IMR-90 (cell line): ENCODE data around the gene MRPL50. TPM values are rescaled to one million over a fixed set of nuclear protein-coding genes. Genes with fewer than 3 reads are reported as not detected.

Source experiments
- ATAC-seq: fragments of 200-7000 bp; cut with Tn5 transposase; 2 replicates; pipeline ENCODE4 v1.9.1; 2020; ENCODE audit warnings: low read depth, mild to moderate bottlenecking, moderate library complexity
- BruUV-seq: library from RNA; stranded (reverse); fragments of 400-500 nt; replicated peaks from 2 replicates; lab custom pipeline; 2021; lab: Mats Ljungman, UMichigan
- CTCF ChIA-PET: fragments of 300-600 bp; formaldehyde crosslinking; extraction: SDS; loops from one replicate; lab custom pipeline; 2021; ENCODE audit warnings: antibody characterized with exemption; lab: Yijun Ruan, JAX
- POLR2A ChIA-PET: fragments of 300-600 bp; sonication (Branson Sonifier 250); formaldehyde crosslinking; loops from one replicate; lab custom pipeline; 2022; ENCODE audit warnings: antibody characterized with exemption; ENCODE audit not compliant: unreplicated experiment; lab: Charles Lee
- DNase-seq: peaks from one replicate; pipeline ENCODE4 v3.0.0; 2013
- H2AFZ ChIP-seq: replicated peaks from 2 replicates; pipeline ENCODE3; 2013; ENCODE audit warnings: low read length, mild to moderate bottlenecking; ENCODE audit not compliant: poor library complexity
- H2AK5ac ChIP-seq: 2 replicates; pipeline ENCODE4 v1.6.1; 2013; ENCODE audit warnings: low read depth, low read length, inconsistent platforms
- H2AK9ac ChIP-seq: replicated peaks from 2 replicates; pipeline ENCODE3; 2013; ENCODE audit warnings: mild to moderate bottlenecking, low read depth, low read length, moderate library complexity; ENCODE audit not compliant: poor library complexity
- H2BK120ac ChIP-seq: 2 replicates; pipeline ENCODE4 v1.6.1; 2013; ENCODE audit warnings: low read depth, low read length, inconsistent platforms
- H2BK15ac ChIP-seq: 3 replicates; pipeline ENCODE4 v1.6.1; 2013; ENCODE audit warnings: low read depth, low read length, inconsistent platforms
- H2BK20ac ChIP-seq: 2 replicates; pipeline ENCODE4 v1.6.1; 2013; ENCODE audit warnings: low read depth, mild to moderate bottlenecking, inconsistent platforms, low read length, moderate library complexity
- H2BK5ac ChIP-seq: 2 replicates; pipeline ENCODE4 v1.6.1; 2013; ENCODE audit warnings: mild to moderate bottlenecking, low read depth, low read length, inconsistent platforms; ENCODE audit not compliant: poor library complexity, severe bottlenecking
- H3K14ac ChIP-seq: replicated peaks from 2 replicates; pipeline ENCODE4 v1.6.1; 2013; ENCODE audit warnings: low read depth, low read length, inconsistent platforms
- H3K18ac ChIP-seq: 2 replicates; pipeline ENCODE4 v1.6.1; 2013; ENCODE audit warnings: low read depth, low read length, control low read depth
- H3K23ac ChIP-seq: 2 replicates; pipeline ENCODE4 v1.6.1; 2013; ENCODE audit warnings: low read depth, low read length, inconsistent platforms
- H3K27ac ChIP-seq: 2 replicates; pipeline ENCODE4 v1.5.1; 2013; ENCODE audit warnings: mild to moderate bottlenecking, control low read depth, low read length; ENCODE audit not compliant: insufficient read depth
- H3K27me3 ChIP-seq: 2 replicates; pipeline ENCODE4 v1.6.1; 2013; ENCODE audit warnings: low read length; ENCODE audit not compliant: control insufficient read depth, insufficient read depth
- H3K36me3 ChIP-seq: 2 replicates; pipeline ENCODE4 v1.6.1; 2013; ENCODE audit warnings: low read length, mixed read lengths; ENCODE audit not compliant: control insufficient read depth, insufficient read depth
- H3K4ac ChIP-seq: 2 replicates; pipeline ENCODE4 v1.6.1; 2013; ENCODE audit warnings: low read depth, low read length, inconsistent platforms
- H3K4me1 ChIP-seq: 2 replicates; pipeline ENCODE4 v1.6.1; 2013; ENCODE audit warnings: low read length, mixed read lengths; ENCODE audit not compliant: control insufficient read depth, insufficient read depth
- H3K4me2 ChIP-seq: 2 replicates; pipeline ENCODE4 v1.6.1; 2013; ENCODE audit warnings: low read depth, mild to moderate bottlenecking, control low read depth, low read length, moderate library complexity
- H3K4me3 ChIP-seq: 2 replicates; pipeline ENCODE4 v1.5.1; 2013; ENCODE audit warnings: low read depth, mild to moderate bottlenecking, control low read depth, low read length, moderate library complexity; ENCODE audit not compliant: insufficient read depth
- H3K56ac ChIP-seq: 2 replicates; pipeline ENCODE4 v1.6.1; 2013; ENCODE audit warnings: low read length, inconsistent platforms; ENCODE audit not compliant: insufficient read depth; ENCODE audit errors: extremely low read depth
- H3K79me1 ChIP-seq, 2 experiments: 2 replicates each; pipeline ENCODE4 v1.6.1; 2013; ENCODE audit warnings: low read length in 2 of 2, inconsistent platforms in 1 of 2, low read depth in 1 of 2
- H3K9ac ChIP-seq: 2 replicates; pipeline ENCODE4 v1.6.1; 2013; ENCODE audit warnings: low read depth, low read length, control low read depth
- H3K9me1 ChIP-seq: 2 replicates; pipeline ENCODE4 v1.6.1; 2013; ENCODE audit warnings: low read length, inconsistent platforms; ENCODE audit not compliant: insufficient read depth
- H3K9me3 ChIP-seq: 2 replicates; pipeline ENCODE4 v1.6.1; 2013; ENCODE audit warnings: low read length; ENCODE audit not compliant: control insufficient read depth, insufficient read depth
- H4K20me1 ChIP-seq: 2 replicates; pipeline ENCODE4 v1.6.1; 2013; ENCODE audit warnings: low read length, inconsistent platforms; ENCODE audit not compliant: insufficient read depth
- H4K5ac ChIP-seq: 2 replicates; pipeline ENCODE4 v1.6.1; 2013; ENCODE audit warnings: mild to moderate bottlenecking, low read depth, low read length, control low read depth
- H4K8ac ChIP-seq, 2 experiments: 2 replicates each; pipeline ENCODE4 v1.6.1; 2013; ENCODE audit warnings: low read depth in 2 of 2, low read length in 2 of 2, control low read depth in 1 of 2, inconsistent platforms in 1 of 2
- H4K91ac ChIP-seq: 2 replicates; pipeline ENCODE4 v1.6.1; 2013; ENCODE audit warnings: low read depth, low read length, inconsistent platforms; ENCODE audit not compliant: insufficient read depth
- BHLHE40 ChIP-seq: fragments of 150-350 bp; IDR thresholded peaks from 2 replicates; pipeline ENCODE4 v1.6.1; 2016; ENCODE audit warnings: mild to moderate bottlenecking, low read depth, low read length
- CEBPB ChIP-seq: IDR thresholded peaks from 2 replicates; pipeline ENCODE4 v1.6.1; 2012; ENCODE audit warnings: low read depth, low read length, improper control_type of control experiment
- CHD1 ChIP-seq: IDR thresholded peaks from 2 replicates; pipeline ENCODE4 v1.6.1; 2012; ENCODE audit warnings: low read depth, low read length, improper control_type of control experiment
- CTCF ChIP-seq: conservative IDR thresholded peaks from 2 replicates; pipeline ENCODE4 v1.5.1; 2012; ENCODE audit warnings: mild to moderate bottlenecking, low read depth, low read length, improper control_type of control experiment
- ELK1 ChIP-seq: fragments of 150-350 bp; IDR thresholded peaks from 2 replicates; pipeline ENCODE4 v1.6.1; 2016; ENCODE audit warnings: low read depth, mild to moderate bottlenecking, low read length, moderate library complexity, borderline replicate concordance
- FOS ChIP-seq: fragments of 150-350 bp; IDR thresholded peaks from 2 replicates; pipeline ENCODE4 v1.6.1; 2016; ENCODE audit warnings: low read depth, low read length
- MAFK ChIP-seq: IDR thresholded peaks from 2 replicates; pipeline ENCODE4 v1.6.1; 2012; ENCODE audit warnings: low read depth, low read length, improper control_type of control experiment
- MAZ ChIP-seq: IDR thresholded peaks from 2 replicates; pipeline ENCODE4 v1.6.1; 2012; ENCODE audit warnings: low read depth, mild to moderate bottlenecking, low read length, improper control_type of control experiment, moderate library complexity, borderline replicate concordance
- MXI1 ChIP-seq: IDR thresholded peaks from 2 replicates; pipeline ENCODE4 v1.6.1; 2012; ENCODE audit warnings: low read depth, mild to moderate bottlenecking, low read length, moderate library complexity, borderline replicate concordance
- NFE2L2 ChIP-seq: fragments of 150-350 bp; IDR thresholded peaks from 2 replicates; pipeline ENCODE4 v1.6.1; 2016; ENCODE audit warnings: low read depth, mild to moderate bottlenecking, low read length
- POLR2A ChIP-seq: IDR thresholded peaks from 2 replicates; pipeline ENCODE4 v1.6.1; 2012; ENCODE audit warnings: mild to moderate bottlenecking, low read depth, low read length
- RAD21 ChIP-seq: IDR thresholded peaks from 2 replicates; pipeline ENCODE4 v1.6.1; 2012; ENCODE audit warnings: low read length, improper control_type of control experiment
- RCOR1 ChIP-seq: IDR thresholded peaks from 2 replicates; pipeline ENCODE4 v1.6.1; 2012; ENCODE audit warnings: mild to moderate bottlenecking, low read length, improper control_type of control experiment; ENCODE audit not compliant: insufficient replicate concordance
- RFX5 ChIP-seq: IDR thresholded peaks from 2 replicates; pipeline ENCODE4 v1.8.0; 2012; ENCODE audit warnings: low read depth, mild to moderate bottlenecking, low read length, moderate library complexity
- SMC3 ChIP-seq: fragments of 150-350 bp; IDR thresholded peaks from 2 replicates; pipeline ENCODE4 v1.6.1; 2016; ENCODE audit warnings: low read depth, mild to moderate bottlenecking, antibody characterized with exemption, low read length, moderate library complexity
- USF2 ChIP-seq: fragments of 150-350 bp; IDR thresholded peaks from 2 replicates; pipeline ENCODE4 v1.6.1; 2017; ENCODE audit warnings: mild to moderate bottlenecking, antibody characterized with exemption, low read length, low read depth
- WGBS, 2 experiments: methylation state at CpG; one replicate each; pipeline versions ENCODE4 v1.1.5 to v1.1.7; 2013; ENCODE audit warnings: missing lambda C conversion rate in 2 of 2; ENCODE audit not compliant: insufficient read length in 1 of 2; ENCODE audit errors: extremely low coverage in 2 of 2; 5-methylcytosine and 5-hydroxymethylcytosine counted together
- dilution Hi-C: fragments of 300-500 bp; cut with HindIII; formaldehyde crosslinking; loops from one replicate; pipeline ENCODE4 v1.14.3; 2018; ENCODE audit warnings: low sequenced_read_pairs; ENCODE audit not compliant: unreplicated experiment
- in situ Hi-C: fragments of 300-500 bp; cut with MboI; formaldehyde crosslinking; loops from 3 replicates; pipeline ENCODE4 v1.14.3; 2019; ENCODE audit warnings: low sequenced_read_pairs, inconsistent platforms, mixed read lengths
- intact Hi-C: fragments of 100-400 bp; cut with micrococcal nuclease; formaldehyde crosslinking; loops from 2 replicates; pipeline ENCODE4 v1.10.0; 2022
- polyA plus RNA-seq, 3 experiments: library from polyadenylated mRNA; depleted of rRNA; stranded (reverse); fragments of >200 nt; gene quantifications; 2 replicates each; pipeline ENCODE4 v1.2.3, GENCODE V29; 2012; ENCODE audit warnings: low replicate concordance in 1 of 3
- total RNA-seq: library from RNA; depleted of rRNA; stranded (reverse); fragments of >200 nt; gene quantifications from 2 replicates; pipeline ENCODE4 v1.2.3, GENCODE V29; 2012

MRPL50 gene
- total and polyA plus RNA-seq, 2 of the 4 experiments (the other 2 are of a cell fraction): 7.5 to 8.6 TPM

- TF ChIP-seq RFX5: no peak
- TF ChIP-seq MAFK: no peak
- no peak for TF ChIP-seq NFE2L2
- no peak for TF ChIP-seq USF2
- TF ChIP-seq FOS: no peak
- no peak for TF ChIP-seq CHD1
- TF ChIP-seq BHLHE40: no peak
- TF ChIP-seq MAZ: no peak
- TF ChIP-seq CEBPB: no peak
- TF ChIP-seq MXI1: no peak
- TF ChIP-seq RCOR1: no peak
- no peak for TF ChIP-seq ELK1
- no peak for TF ChIP-seq POLR2A
- no peak for TF ChIP-seq SMC3
- no peak for TF ChIP-seq RAD21
- TF ChIP-seq CTCF: no peak
- Histone ChIP-seq H3K4ac (no peak overlapping the region), H2BK5ac (no peak overlapping the region), H4K5ac (no peak overlapping the region), H3K9me1 (no peaks in the 10 kb centered on the region), H2AFZ (no peak overlapping the region), H3K9ac (no peak overlapping the region), H2BK15ac (no peak overlapping the region), H3K56ac (no peak overlapping the region), H3K23ac (no peak overlapping the region), H3K4me2 (no peak overlapping the region), H4K20me1 (no peaks in the 10 kb centered on the region), H3K4me1 (no peaks in the 10 kb centered on the region), H2BK20ac (no peak overlapping the region), H3K79me1 (no peaks in the 10 kb centered on the region), H3K18ac (no peak overlapping the region), H3K4me3 (no peak overlapping the region), H2BK120ac (no peak overlapping the region), H3K14ac (no peak overlapping the region), H4K8ac (no peak overlapping the region), H3K36me3 (no peaks in the 10 kb centered on the region), H3K27me3 (no peaks in the 10 kb centered on the region), H4K91ac (no peak overlapping the region), H2AK9ac (no peak overlapping the region), H3K9me3 (no peaks in the 10 kb centered on the region), H2AK5ac (no peak overlapping the region), H3K27ac (no peak overlapping the region)
- ChIA-PET CTCF (no interaction called here), POLR2A (no interaction called here)
- no peak for ATAC-seq
- no CpG with 5 or more reads among the region's 2 CpGs for WGBS, 2 experiments
- DNase-seq: peak; percentile 5
- dilution Hi-C loops: no loop called here
- intact Hi-C loops: no loop called here
- in situ Hi-C loops: no loop called here
- BruUV-seq: no TSS peak
Observed at GRCh38 chr9:101369286-101369685, 29.1 kb downstream of the MRPL50 start.
